ENCODE measurements around the gene PLCE1.

The PLCE1 gene

GRCh38 chr10:94008526-94008925, 14.8 kb downstream of the PLCE1 start:
- no peak overlapping the region for H3K4me3 ChIP-seq (ENCODE audit: low read length)
- DNase-seq (ENCODE audit: low read depth), result no peak
- no peak for TF ChIP-seq CTCF (conservative IDR thresholded peaks at IDR 0.05; ENCODE audit: low read length)

DNA sequence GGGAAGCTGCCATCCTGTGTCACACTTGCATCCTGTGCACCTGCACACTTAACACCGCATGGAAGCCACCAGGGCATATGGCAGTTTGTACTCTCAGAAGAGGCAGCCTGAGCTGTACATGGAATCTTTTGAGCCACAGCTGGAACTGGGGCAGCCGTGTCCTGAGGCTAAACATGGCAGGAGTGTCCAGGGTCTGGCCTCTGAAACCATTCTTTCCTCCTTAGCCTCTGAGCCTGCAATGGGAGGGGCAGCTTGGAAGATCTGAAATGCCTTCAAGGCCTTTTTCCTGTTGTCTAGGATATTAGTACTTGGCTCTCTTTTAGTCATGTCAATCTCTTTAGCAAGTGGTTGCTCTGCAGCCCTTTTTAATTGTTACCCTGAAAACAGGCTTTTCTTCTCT, 16.4 kb downstream of the PLCE1 start:
- no peak for DNase-seq (ENCODE audit: low read depth)
- TF ChIP-seq CTCF (conservative IDR thresholded peaks at IDR 0.05; ENCODE audit: low read length), result no peak
- H3K4me3 ChIP-seq (ENCODE audit: low read length), result no peak overlapping the region

- DNase-seq (ENCODE audit: low read depth), result no peak
- TF ChIP-seq CTCF (conservative IDR thresholded peaks at IDR 0.05; ENCODE audit: low read length), result no peak
- no peak overlapping the region for H3K4me3 ChIP-seq (ENCODE audit: low read length)
Observed at GRCh38 chr10:94010886-94011285, 17.2 kb downstream of the PLCE1 start.

GRCh38 chr10:94011296-94011695, 17.6 kb downstream of the PLCE1 start:
- DNase-seq (ENCODE audit: low read depth), result no peak
- H3K4me3 ChIP-seq (ENCODE audit: low read length), result no peak overlapping the region
- TF ChIP-seq CTCF (conservative IDR thresholded peaks at IDR 0.05; ENCODE audit: low read length), result no peak

DNA sequence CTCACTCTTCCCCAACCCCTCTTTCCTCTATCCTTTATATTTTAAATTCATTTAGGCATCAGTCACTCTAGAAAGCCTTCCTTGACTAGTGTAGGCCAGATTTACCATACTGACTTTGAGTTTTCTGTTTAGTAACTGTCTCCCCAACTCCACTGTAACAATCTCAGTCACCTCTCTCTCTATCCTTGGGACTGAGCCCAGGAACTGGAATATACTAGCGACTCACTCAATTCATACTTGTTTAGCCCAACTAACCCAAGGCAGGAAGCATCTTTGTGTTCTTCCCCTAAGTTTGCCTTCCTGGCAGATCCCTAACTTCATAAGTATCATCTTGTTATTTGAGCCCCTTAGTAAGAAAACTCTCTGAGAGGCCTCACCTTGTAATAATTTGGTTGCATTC, 19.1 kb downstream of the PLCE1 start:
- no peak for TF ChIP-seq CTCF (conservative IDR thresholded peaks at IDR 0.05; ENCODE audit: low read length)
- peak; percentile 25 for DNase-seq (ENCODE audit: low read depth)
- no peak overlapping the region for H3K4me3 ChIP-seq (ENCODE audit: low read length)

GRCh38 chr10:94013331-94013760, 19.6 kb downstream of the PLCE1 start:
- no peak for DNase-seq (ENCODE audit: low read depth)
- TF ChIP-seq CTCF (conservative IDR thresholded peaks at IDR 0.05; ENCODE audit: low read length), result no peak
- no peak overlapping the region for H3K4me3 ChIP-seq (ENCODE audit: low read length)

- H3K4me3 ChIP-seq (ENCODE audit: low read length), result no peak overlapping the region
- DNase-seq (ENCODE audit: low read depth), result no peak
- no peak for TF ChIP-seq CTCF (conservative IDR thresholded peaks at IDR 0.05; ENCODE audit: low read length)
Observed at GRCh38 chr10:94014304-94014703, 20.6 kb downstream of the PLCE1 start.
